Cardiac muscle cell (in vitro differentiated cells and primary cell): ENCODE results near the gene PMIS2. TPM values are rescaled to one million over a fixed set of nuclear protein-coding genes. Genes with fewer than 3 reads are reported as not detected.
"Not testable (repeated sequence)": the region's sequence is repeated elsewhere in the genome, so short reads cannot be mapped to it uniquely, and the experiment has no call there.

Source experiments
- DNase-seq, 2 donors: peaks; one replicate each; pipeline versions ENCODE4 v3.0.0 to v3.0.0-alpha.2; 2010 to 2017; ENCODE audit warnings: low read depth in 1 of 2, low spot score in 1 of 2
- H3K27ac ChIP-seq: fragments of 200-600 bp; sonication (generic); 2 replicates; pipeline ENCODE4 v1.5.1; 2016
- H3K27me3 ChIP-seq: fragments of 200-600 bp; sonication (generic); 2 replicates; pipeline ENCODE4 v1.6.0; 2016; ENCODE audit warnings: control low read depth
- H3K36me3 ChIP-seq: fragments of 200-600 bp; sonication (generic); 2 replicates; pipeline ENCODE4 v1.5.1; 2016; ENCODE audit warnings: control low read depth
- H3K4me1 ChIP-seq: fragments of 200-600 bp; sonication (generic); 2 replicates; pipeline ENCODE4 v1.8.1; 2017; ENCODE audit warnings: low read depth, mild to moderate bottlenecking, mixed run types
- H3K4me3 ChIP-seq: fragments of 200-600 bp; sonication (generic); 2 replicates; pipeline ENCODE4 v1.5.1; 2016; ENCODE audit warnings: mild to moderate bottlenecking
- H3K9me3 ChIP-seq: fragments of 200-600 bp; sonication (generic); 2 replicates; pipeline ENCODE4 v1.5.1; 2017; ENCODE audit warnings: low read depth, mild to moderate bottlenecking, control low read depth
- CTCF ChIP-seq: IDR thresholded peaks from 2 replicates; pipeline ENCODE4 v1.5.1; 2012; ENCODE audit warnings: low read depth, mild to moderate bottlenecking, low read length
- polyA plus RNA-seq: library from polyadenylated mRNA; unstranded; fragments of >200 nt; fragmentation: Nextera tagmentation; extraction: Ambion mirVana; gene quantifications from 2 replicates; pipeline ENCODE4 v1.2.1, GENCODE V29; 2016
- total RNA-seq: library from RNA; depleted of rRNA; stranded (reverse); fragments of >200 nt; gene quantifications from 2 replicates; pipeline ENCODE4 v1.2.3, GENCODE V29; 2016

PMIS2 gene
- total and polyA plus RNA-seq, 2 experiments from 2014 or later = not detected

GRCh38 chr19:35596366-35596999 lies 10.5 kb downstream of the PMIS2 start:
- Histone ChIP-seq H3K27me3 (peaks cover 8% of the 10 kb centered on the region), H3K4me1 (no peaks in the 10 kb centered on the region), H3K27ac (no peak overlapping the region), H3K36me3 (no peaks in the 10 kb centered on the region), H3K4me3 (no peak overlapping the region), H3K9me3 (no peaks in the 10 kb centered on the region)
- DNase-seq = peak in 1 of 2 donors; percentile 10
- TF ChIP-seq CTCF = no peak

- Histone ChIP-seq H3K27me3 (peaks cover 8% of the 10 kb centered on the region), H3K36me3 (no peaks in the 10 kb centered on the region), H3K4me1 (no peaks in the 10 kb centered on the region), H3K27ac (no peak overlapping the region), H3K4me3 (no peak overlapping the region), H3K9me3 (no peaks in the 10 kb centered on the region)
- TF ChIP-seq CTCF = no peak
- DNase-seq = no peak
Measured at GRCh38 chr19:35601971-35602370, 16.0 kb downstream of the PMIS2 start.

- H3K4me3 ChIP-seq, H3K36me3 ChIP-seq, H3K9me3 ChIP-seq, DNase-seq, H3K27ac ChIP-seq, H3K27me3 ChIP-seq, H3K4me1 ChIP-seq: not testable (repeated sequence)
Measured at GRCh38 chr19:35604436-35604835, 18.5 kb downstream of the PMIS2 start.

- H3K27ac ChIP-seq, H3K36me3 ChIP-seq, H3K4me3 ChIP-seq, H3K27me3 ChIP-seq, H3K4me1 ChIP-seq, H3K9me3 ChIP-seq, DNase-seq: not testable (repeated sequence)
Measured at GRCh38 chr19:35607170-35607569, 21.2 kb downstream of the PMIS2 start.

- no peaks in the 10 kb centered on the region for H3K27me3 ChIP-seq
- no peaks in the 10 kb centered on the region for H3K9me3 ChIP-seq
- no peaks in the 10 kb centered on the region for H3K4me1 ChIP-seq
- no peak overlapping the region for H3K4me3 ChIP-seq
- H3K27ac ChIP-seq = no peak overlapping the region
- no peaks in the 10 kb centered on the region for H3K36me3 ChIP-seq
- TF ChIP-seq CTCF = no peak
- no peak for DNase-seq
Measured at GRCh38 chr19:35607661-35608060, 21.7 kb downstream of the PMIS2 start.

GRCh38 chr19:35608251-35608650 lies 22.3 kb downstream of the PMIS2 start:
- no peak overlapping the region for H3K27ac ChIP-seq
- no peaks in the 10 kb centered on the region for H3K9me3 ChIP-seq
- no peak for DNase-seq
- H3K36me3 ChIP-seq = no peaks in the 10 kb centered on the region
- no peak for TF ChIP-seq CTCF
- H3K4me3 ChIP-seq = no peak overlapping the region
- H3K27me3 ChIP-seq = no peaks in the 10 kb centered on the region
- no peaks in the 10 kb centered on the region for H3K4me1 ChIP-seq
